ENCODE results near the gene NFE2L2. TPM values are rescaled to one million over a fixed set of nuclear protein-coding genes. Genes with fewer than 3 reads are reported as not detected.

Gene NFE2L2
- total and polyA plus RNA-seq, 9 of the 15 experiments (the other 6 are each of a cell fraction or from before 2014, with no cell fraction given), result 29.3 to 120 (median 59.3) TPM

DNA sequence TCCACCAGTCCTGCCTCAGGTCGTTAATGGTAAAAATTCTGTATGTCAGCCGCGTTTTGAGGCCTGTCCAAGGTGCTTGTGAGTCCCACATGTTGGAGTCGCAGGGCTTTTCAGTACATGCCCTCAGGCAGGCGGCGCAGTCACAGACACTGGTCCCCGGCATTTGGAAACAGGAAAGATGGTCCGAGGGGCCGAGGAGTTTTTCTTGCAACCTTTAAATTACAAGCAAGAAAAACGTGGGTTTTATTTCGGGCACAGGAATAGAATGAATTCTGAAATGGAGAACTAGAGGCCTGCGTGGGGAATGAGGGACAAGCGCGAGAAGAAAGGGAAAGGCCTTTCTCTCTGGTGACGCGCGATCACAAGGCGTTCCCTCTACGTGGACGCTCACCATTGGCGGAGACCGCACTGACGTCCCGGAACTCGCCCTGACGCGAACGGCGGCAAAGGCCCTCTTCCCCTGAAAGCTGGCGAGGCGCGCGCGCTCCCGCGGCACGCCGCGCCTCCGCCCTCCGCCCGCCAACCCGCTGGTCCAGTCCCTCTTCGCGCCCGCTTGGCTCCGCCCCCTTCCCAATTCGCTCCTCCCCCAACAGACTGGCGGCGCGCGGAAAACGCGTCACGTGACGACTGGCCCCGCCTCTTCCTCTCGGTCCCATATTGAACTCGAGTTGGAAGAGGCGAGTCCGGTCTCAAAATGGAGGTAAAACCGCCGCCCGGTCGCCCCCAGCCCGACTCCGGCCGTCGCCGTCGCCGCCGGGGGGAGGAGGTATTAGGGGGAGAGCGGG lies 52.2 kb downstream of the NFE2L2 start, which contains the start of gene HNRNPA3 (continued):
- TF ChIP-seq, protein P1, sequence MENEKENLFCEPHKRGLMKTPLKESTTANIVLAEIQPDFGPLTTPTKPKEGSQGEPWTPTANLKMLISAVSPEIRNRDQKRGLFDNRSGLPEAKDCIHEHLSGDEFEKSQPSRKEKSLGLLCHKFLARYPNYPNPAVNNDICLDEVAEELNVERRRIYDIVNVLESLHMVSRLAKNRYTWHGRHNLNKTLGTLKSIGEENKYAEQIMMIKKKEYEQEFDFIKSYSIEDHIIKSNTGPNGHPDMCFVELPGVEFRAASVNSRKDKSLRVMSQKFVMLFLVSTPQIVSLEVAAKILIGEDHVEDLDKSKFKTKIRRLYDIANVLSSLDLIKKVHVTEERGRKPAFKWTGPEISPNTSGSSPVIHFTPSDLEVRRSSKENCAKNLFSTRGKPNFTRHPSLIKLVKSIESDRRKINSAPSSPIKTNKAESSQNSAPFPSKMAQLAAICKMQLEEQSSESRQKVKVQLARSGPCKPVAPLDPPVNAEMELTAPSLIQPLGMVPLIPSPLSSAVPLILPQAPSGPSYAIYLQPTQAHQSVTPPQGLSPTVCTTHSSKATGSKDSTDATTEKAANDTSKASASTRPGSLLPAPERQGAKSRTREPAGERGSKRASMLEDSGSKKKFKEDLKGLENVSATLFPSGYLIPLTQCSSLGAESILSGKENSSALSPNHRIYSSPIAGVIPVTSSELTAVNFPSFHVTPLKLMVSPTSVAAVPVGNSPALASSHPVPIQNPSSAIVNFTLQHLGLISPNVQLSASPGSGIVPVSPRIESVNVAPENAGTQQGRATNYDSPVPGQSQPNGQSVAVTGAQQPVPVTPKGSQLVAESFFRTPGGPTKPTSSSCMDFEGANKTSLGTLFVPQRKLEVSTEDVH (IDR thresholded peaks at IDR 0.05; ENCODE audit: low read depth, partially characterized antibody), result peak; percentile 81
- TF ChIP-seq ZKSCAN3 (CRISPR knock-in tag; IDR thresholded peaks at IDR 0.05), result no peak
- TF ChIP-seq ZNF75A (CRISPR knock-in tag; IDR thresholded peaks at IDR 0.05), result no peak; the same call in 1 of the 2 replicates
- TF ChIP-seq EP300 (IDR thresholded peaks at IDR 0.05; ENCODE audit: low read length), result no peak
- TF ChIP-seq SRSF1 (IDR thresholded peaks at IDR 0.05; ENCODE audit: low read depth, low read length), result no peak
- TF ChIP-seq TCF7 (IDR thresholded peaks at IDR 0.05; ENCODE audit: borderline replicate concordance), result no peak
- no peak for TF ChIP-seq XRCC3 (IDR thresholded peaks at IDR 0.05)
- peak; percentile 83 for TF ChIP-seq TRIM28 (IDR thresholded peaks at IDR 0.05)
- TF ChIP-seq ETS1 (conservative IDR thresholded peaks at IDR 0.05; ENCODE audit: control insufficient read depth, low read depth, low read length), result peak; percentile 55; the same call in 1 of the 2 replicates
- TF ChIP-seq IRF1 (CRISPR knock-in tag; IDR thresholded peaks at IDR 0.05; ENCODE audit: borderline replicate concordance), result peak; percentile 86; the same call in 1 of the 2 replicates
- no peak for TF ChIP-seq FOXA3 (CRISPR knock-in tag; conservative IDR thresholded peaks at IDR 0.05 in 1 of 2, IDR thresholded peaks at IDR 0.05 in 1 of 2)
- no peak for TF ChIP-seq ARHGAP35 (IDR thresholded peaks at IDR 0.05; ENCODE audit: partially characterized antibody)
- TF ChIP-seq CHD4 (IDR thresholded peaks at IDR 0.05; ENCODE audit: insufficient read depth, insufficient replicate concordance, low read depth, low read length, poor library complexity, severe bottlenecking), result no peak
- 0 out of 2 replicates have a peak, but pooled peaks have one; percentile 8 for TF ChIP-seq STAT5A (IDR thresholded peaks at IDR 0.05; ENCODE audit: borderline replicate concordance, low read length)
- TF ChIP-seq, protein P2, sequence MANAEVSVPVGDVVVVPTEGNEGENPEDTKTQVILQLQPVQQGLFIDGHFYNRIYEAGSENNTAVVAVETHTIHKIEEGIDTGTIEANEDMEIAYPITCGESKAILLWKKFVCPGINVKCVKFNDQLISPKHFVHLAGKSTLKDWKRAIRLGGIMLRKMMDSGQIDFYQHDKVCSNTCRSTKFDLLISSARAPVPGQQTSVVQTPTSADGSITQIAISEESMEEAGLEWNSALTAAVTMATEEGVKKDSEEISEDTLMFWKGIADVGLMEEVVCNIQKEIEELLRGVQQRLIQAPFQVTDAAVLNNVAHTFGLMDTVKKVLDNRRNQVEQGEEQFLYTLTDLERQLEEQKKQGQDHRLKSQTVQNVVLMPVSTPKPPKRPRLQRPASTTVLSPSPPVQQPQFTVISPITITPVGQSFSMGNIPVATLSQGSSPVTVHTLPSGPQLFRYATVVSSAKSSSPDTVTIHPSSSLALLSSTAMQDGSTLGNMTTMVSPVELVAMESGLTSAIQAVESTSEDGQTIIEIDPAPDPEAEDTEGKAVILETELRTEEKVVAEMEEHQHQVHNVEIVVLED (CRISPR knock-in tag; IDR thresholded peaks at IDR 0.05), result peak; percentile 81
- no peak for TF ChIP-seq FOXJ3 (CRISPR knock-in tag; IDR thresholded peaks at IDR 0.05)
- TF ChIP-seq, protein P3, sequence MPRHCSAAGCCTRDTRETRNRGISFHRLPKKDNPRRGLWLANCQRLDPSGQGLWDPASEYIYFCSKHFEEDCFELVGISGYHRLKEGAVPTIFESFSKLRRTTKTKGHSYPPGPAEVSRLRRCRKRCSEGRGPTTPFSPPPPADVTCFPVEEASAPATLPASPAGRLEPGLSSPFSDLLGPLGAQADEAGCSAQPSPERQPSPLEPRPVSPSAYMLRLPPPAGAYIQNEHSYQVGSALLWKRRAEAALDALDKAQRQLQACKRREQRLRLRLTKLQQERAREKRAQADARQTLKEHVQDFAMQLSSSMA (CRISPR knock-in tag; IDR thresholded peaks at IDR 0.05), result no peak
- peak; percentile 91 for TF ChIP-seq TAF1 (IDR thresholded peaks at IDR 0.05; ENCODE audit: control insufficient read depth, extremely low read depth, insufficient read depth, low read length, severe bottlenecking)
- no peak; the same call in 1 of the 2 replicates for TF ChIP-seq ZKSCAN8 (CRISPR knock-in tag; IDR thresholded peaks at IDR 0.05)

All from K562 (cell line).